ENCODE measurements around the gene UNC45B.

Gene UNC45B

GRCh38 chr17:35132816-35133550, 14.6 kb upstream of the UNC45B start:
- Histone ChIP-seq H3K79me2 (ENCODE audit: low read length) (peaks cover 2% of the 10 kb centered on the region; the same call in 1 of the 2 replicates), H3K4me3 (ENCODE audit: low read length) (no peak overlapping the region), H3F3A (ENCODE audit: insufficient read depth, low read length) (no peaks in the 10 kb centered on the region), H3K9me2 (replicated peaks; ENCODE audit: insufficient read depth, low read length) (no peaks in the 10 kb centered on the region), H3K9ac (ENCODE audit: low read length) (no peak overlapping the region), H3K36me3 (replicated peaks; ENCODE audit: insufficient read depth, low read length) (peaks cover 11% of the 10 kb centered on the region), H3K27ac (ENCODE audit: low read length) (no peak overlapping the region), H4K20me1 (ENCODE audit: insufficient read depth, low read length) (no peaks in the 10 kb centered on the region), H3K27me3 (replicated peaks; ENCODE audit: insufficient read depth, low read length) (no peaks in the 10 kb centered on the region), H2AFZ (ENCODE audit: low read length) (no peak overlapping the region), H3K9me3 (replicated peaks; ENCODE audit: insufficient read depth, low read length) (no peaks in the 10 kb centered on the region), H3K4me2 (ENCODE audit: low read depth, low read length) (no peak overlapping the region), H3K4me1 (ENCODE audit: low read length) (no peaks in the 10 kb centered on the region)
- DNase-seq, result no peak
- TF ChIP-seq EZH2 (optimal IDR thresholded peaks at IDR 0.05; ENCODE audit: low read depth, low read length) (no peak), EZH2phosphoT487 (IDR thresholded peaks at IDR 0.05; ENCODE audit: low read length) (no peak)
- TF ChIP-seq, protein P1, sequence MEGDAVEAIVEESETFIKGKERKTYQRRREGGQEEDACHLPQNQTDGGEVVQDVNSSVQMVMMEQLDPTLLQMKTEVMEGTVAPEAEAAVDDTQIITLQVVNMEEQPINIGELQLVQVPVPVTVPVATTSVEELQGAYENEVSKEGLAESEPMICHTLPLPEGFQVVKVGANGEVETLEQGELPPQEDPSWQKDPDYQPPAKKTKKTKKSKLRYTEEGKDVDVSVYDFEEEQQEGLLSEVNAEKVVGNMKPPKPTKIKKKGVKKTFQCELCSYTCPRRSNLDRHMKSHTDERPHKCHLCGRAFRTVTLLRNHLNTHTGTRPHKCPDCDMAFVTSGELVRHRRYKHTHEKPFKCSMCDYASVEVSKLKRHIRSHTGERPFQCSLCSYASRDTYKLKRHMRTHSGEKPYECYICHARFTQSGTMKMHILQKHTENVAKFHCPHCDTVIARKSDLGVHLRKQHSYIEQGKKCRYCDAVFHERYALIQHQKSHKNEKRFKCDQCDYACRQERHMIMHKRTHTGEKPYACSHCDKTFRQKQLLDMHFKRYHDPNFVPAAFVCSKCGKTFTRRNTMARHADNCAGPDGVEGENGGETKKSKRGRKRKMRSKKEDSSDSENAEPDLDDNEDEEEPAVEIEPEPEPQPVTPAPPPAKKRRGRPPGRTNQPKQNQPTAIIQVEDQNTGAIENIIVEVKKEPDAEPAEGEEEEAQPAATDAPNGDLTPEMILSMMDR (IDR thresholded peaks at IDR 0.05; ENCODE audit: low read length), result no peak

DNA sequence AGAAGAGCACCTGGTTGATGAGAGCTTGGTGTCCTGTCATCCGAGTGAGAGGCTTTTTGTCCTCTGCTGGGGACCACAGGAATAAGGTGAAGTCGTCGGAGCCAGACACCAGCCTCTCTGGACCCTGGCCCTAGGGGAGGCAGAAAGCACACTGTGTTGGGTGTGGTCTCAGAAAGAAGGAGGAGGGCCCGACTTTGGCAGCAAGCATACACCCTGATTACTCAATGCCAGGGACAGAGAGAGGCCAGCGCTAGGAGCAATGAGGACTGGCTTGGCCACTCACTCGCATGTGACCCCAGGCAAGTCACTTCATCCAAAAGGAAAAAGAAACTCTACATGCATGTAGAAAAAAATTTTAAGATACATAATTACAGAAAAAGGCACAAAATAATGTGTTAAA, 12.3 kb upstream of the UNC45B start:
- no peaks in the 10 kb centered on the region for H3F3A ChIP-seq (ENCODE audit: insufficient read depth, low read length)
- no peaks in the 10 kb centered on the region for H3K9me3 ChIP-seq (replicated peaks; ENCODE audit: insufficient read depth, low read length)
- no peaks in the 10 kb centered on the region for H3K9me2 ChIP-seq (replicated peaks; ENCODE audit: insufficient read depth, low read length)
- H3K4me1 ChIP-seq (ENCODE audit: low read length), result no peaks in the 10 kb centered on the region
- no peak overlapping the region for H3K9ac ChIP-seq (ENCODE audit: low read length)
- DNase-seq, result no peak
- no peak overlapping the region for H2AFZ ChIP-seq (ENCODE audit: low read length)
- no peaks in the 10 kb centered on the region for H4K20me1 ChIP-seq (ENCODE audit: insufficient read depth, low read length)
- peaks cover 12% of the 10 kb centered on the region for H3K36me3 ChIP-seq (replicated peaks; ENCODE audit: insufficient read depth, low read length)
- no peak overlapping the region for H3K4me2 ChIP-seq (ENCODE audit: low read depth, low read length)
- TF ChIP-seq EZH2 (optimal IDR thresholded peaks at IDR 0.05; ENCODE audit: low read depth, low read length) (no peak), EZH2phosphoT487 (IDR thresholded peaks at IDR 0.05; ENCODE audit: low read length) (no peak)
- TF ChIP-seq, protein P1 (IDR thresholded peaks at IDR 0.05; ENCODE audit: low read length), result no peak
- no peaks in the 10 kb centered on the region for H3K27me3 ChIP-seq (replicated peaks; ENCODE audit: insufficient read depth, low read length)
- H3K27ac ChIP-seq (ENCODE audit: low read length), result no peak overlapping the region
- peaks cover 18% of the 10 kb centered on the region for H3K79me2 ChIP-seq (ENCODE audit: low read length)
- H3K4me3 ChIP-seq (ENCODE audit: low read length), result no peak overlapping the region

- H3K27me3 ChIP-seq (replicated peaks; ENCODE audit: insufficient read depth, low read length), result no peaks in the 10 kb centered on the region
- peaks cover 36% of the 10 kb centered on the region for H3K79me2 ChIP-seq (ENCODE audit: low read length)
- H3K36me3 ChIP-seq (replicated peaks; ENCODE audit: insufficient read depth, low read length), result peaks cover 8% of the 10 kb centered on the region; the same call in 1 of the 2 replicates
- H3K9me2 ChIP-seq (replicated peaks; ENCODE audit: insufficient read depth, low read length), result no peaks in the 10 kb centered on the region
- no peak overlapping the region for H3K27ac ChIP-seq (ENCODE audit: low read length)
- no peak overlapping the region for H3K9ac ChIP-seq (ENCODE audit: low read length)
- no peak for DNase-seq
- TF ChIP-seq, protein P1 (IDR thresholded peaks at IDR 0.05; ENCODE audit: low read length), result no peak
- TF ChIP-seq EZH2phosphoT487 (IDR thresholded peaks at IDR 0.05; ENCODE audit: low read length) (no peak), EZH2 (optimal IDR thresholded peaks at IDR 0.05; ENCODE audit: low read depth, low read length) (no peak)
- no peaks in the 10 kb centered on the region for H3K9me3 ChIP-seq (replicated peaks; ENCODE audit: insufficient read depth, low read length)
- H3F3A ChIP-seq (ENCODE audit: insufficient read depth, low read length), result no peaks in the 10 kb centered on the region
- no peak overlapping the region for H3K4me3 ChIP-seq (ENCODE audit: low read length)
- H4K20me1 ChIP-seq (ENCODE audit: insufficient read depth, low read length), result no peaks in the 10 kb centered on the region
- H3K4me1 ChIP-seq (ENCODE audit: low read length), result no peaks in the 10 kb centered on the region
- no peak overlapping the region for H3K4me2 ChIP-seq (ENCODE audit: low read depth, low read length)
- no peak overlapping the region for H2AFZ ChIP-seq (ENCODE audit: low read length)
These were observed 9.4 kb upstream of the UNC45B start for GRCh38 chr17:35138218-35138617.

Measured in MM.1S (cell line).